ENCODE measurements around the gene SERPINA1.

DNA sequence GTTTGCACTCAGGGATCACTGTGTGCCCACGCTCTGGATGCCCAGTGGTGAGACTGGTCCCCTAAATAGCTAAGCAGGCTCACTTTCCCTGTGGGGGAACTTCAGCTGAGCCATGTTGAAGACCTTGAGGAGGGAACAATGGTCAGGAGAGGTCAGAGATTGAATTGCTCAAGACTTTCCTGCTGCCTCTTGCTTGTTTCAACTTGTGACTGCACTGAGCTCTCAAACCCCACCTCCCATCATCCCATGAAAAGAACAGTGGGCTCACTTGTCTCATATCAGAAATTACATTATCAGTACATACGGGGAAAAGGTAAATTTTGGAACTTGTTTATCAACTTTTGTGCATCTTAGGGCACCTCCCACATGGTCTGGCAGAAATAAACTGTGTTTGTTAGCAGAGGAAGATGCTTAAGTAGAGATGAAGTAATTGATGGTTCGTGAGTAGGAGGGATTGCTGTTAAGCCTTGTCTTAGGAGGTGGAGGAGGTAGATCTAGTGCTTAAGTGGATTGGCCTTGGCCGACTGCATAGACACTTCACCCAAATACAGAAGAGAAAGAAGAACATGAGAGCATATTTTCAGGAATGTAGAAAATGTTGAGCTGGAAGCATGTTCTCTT is 15.0 kb upstream of the SERPINA1 start:
- TF ChIP-seq, protein P1, sequence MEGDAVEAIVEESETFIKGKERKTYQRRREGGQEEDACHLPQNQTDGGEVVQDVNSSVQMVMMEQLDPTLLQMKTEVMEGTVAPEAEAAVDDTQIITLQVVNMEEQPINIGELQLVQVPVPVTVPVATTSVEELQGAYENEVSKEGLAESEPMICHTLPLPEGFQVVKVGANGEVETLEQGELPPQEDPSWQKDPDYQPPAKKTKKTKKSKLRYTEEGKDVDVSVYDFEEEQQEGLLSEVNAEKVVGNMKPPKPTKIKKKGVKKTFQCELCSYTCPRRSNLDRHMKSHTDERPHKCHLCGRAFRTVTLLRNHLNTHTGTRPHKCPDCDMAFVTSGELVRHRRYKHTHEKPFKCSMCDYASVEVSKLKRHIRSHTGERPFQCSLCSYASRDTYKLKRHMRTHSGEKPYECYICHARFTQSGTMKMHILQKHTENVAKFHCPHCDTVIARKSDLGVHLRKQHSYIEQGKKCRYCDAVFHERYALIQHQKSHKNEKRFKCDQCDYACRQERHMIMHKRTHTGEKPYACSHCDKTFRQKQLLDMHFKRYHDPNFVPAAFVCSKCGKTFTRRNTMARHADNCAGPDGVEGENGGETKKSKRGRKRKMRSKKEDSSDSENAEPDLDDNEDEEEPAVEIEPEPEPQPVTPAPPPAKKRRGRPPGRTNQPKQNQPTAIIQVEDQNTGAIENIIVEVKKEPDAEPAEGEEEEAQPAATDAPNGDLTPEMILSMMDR (conservative IDR thresholded peaks at IDR 0.05; ENCODE audit: low read depth, low read length), result no peak
- no peak for TF ChIP-seq EZH2phosphoT487 (IDR thresholded peaks at IDR 0.05; ENCODE audit: borderline replicate concordance, low read length)
